Esophagus squamous epithelium (tissue), 4 donors: ENCODE measurements around the gene SPATA7.

Experiments
- CTCF ChIP-seq, 6 experiments: fragments of 450-650 bp in 4 of 6; fragments of 200-600 bp in 2 of 6; sonication (generic) in 2 of 6; IDR thresholded peaks; one replicate each; pipeline ENCODE4 v1.5.1; 2016 to 2019; ENCODE audit warnings: antibody characterized with exemption in 6 of 6, mild to moderate bottlenecking in 4 of 6, moderate library complexity in 4 of 6
- POLR2A ChIP-seq, 4 donors: fragments of 450-650 bp; IDR thresholded peaks; one replicate each; pipeline ENCODE4 v1.6.1; 2017; ENCODE audit warnings: antibody characterized with exemption in 4 of 4, mild to moderate bottlenecking in 4 of 4, moderate library complexity in 3 of 4

GRCh38 chr14:88476825-88477224 is 91.4 kb downstream of the SPATA7 start:
- TF ChIP-seq POLR2A (IDR thresholded peaks at IDR 0.05) = no peak
- no peak for TF ChIP-seq CTCF (IDR thresholded peaks at IDR 0.05)
